GM19239 (cell line): ENCODE results near the gene TBC1D5.
"Not testable (repeated sequence)": the region's sequence is repeated elsewhere in the genome, so short reads cannot be mapped to it uniquely, and the experiment has no call there.

Experiments used
- DNase-seq: peaks from one replicate; pipeline ENCODE4 v3.0.0; 2011; ENCODE audit warnings: low spot score; ENCODE audit not compliant: insufficient read length
- FAIRE-seq: peaks from 2 replicates; lab custom pipeline; 2011; peaks lifted over from hg19 to GRCh38; lab: Jason Lieb, UNC

The TBC1D5 gene

GRCh38 chr3:17507480-17507879, 235.0 kb downstream of the TBC1D5 start:
- DNase-seq = no peak
- no peak for FAIRE-seq

DNA sequence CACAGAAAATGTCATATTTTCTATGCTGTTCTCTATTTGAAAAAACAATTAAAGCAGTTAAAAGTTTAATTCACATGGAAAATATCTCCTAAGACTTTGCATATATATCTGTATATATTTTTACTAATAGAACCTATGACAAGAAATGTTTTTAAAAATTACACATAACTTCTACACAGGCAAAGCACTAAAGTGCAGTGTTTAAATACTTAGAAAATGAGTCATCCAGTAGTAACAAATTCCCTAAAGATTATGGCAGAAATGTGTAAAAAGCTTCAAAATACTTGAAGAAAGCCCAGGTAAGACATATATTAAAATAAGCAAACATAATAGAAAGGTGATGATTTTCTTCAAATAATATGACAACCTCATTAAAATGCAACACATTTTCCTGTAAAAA, 236.6 kb downstream of the TBC1D5 start:
- DNase-seq (no peak), FAIRE-seq (no peak)

- DNase-seq = no peak
- FAIRE-seq = no peak
Measured at GRCh38 chr3:17501745-17502144, 240.7 kb downstream of the TBC1D5 start.

DNA sequence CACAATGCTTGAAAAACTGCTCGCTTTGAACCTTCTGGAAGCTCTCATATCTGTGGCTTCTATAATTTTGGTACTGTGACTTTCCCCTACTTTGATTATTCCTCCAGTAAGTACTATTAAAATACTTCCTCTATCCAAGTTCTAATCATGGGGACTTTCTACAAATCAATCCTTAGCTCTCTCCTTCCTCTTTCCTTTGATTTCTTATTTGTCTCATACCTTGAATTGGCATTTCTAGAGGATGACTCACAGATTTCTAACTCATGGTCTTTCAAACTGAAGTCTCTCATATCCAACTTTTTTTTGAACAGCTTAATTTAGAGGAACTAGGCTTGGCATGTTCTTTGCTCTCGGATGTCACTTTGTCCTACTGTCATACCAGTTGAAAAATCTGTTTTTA, 241.8 kb downstream of the TBC1D5 start:
- no peak for DNase-seq
- FAIRE-seq = no peak

GRCh38 chr3:17494117-17494809, 248.2 kb downstream of the TBC1D5 start:
- DNase-seq = no peak
- FAIRE-seq = no peak

DNA sequence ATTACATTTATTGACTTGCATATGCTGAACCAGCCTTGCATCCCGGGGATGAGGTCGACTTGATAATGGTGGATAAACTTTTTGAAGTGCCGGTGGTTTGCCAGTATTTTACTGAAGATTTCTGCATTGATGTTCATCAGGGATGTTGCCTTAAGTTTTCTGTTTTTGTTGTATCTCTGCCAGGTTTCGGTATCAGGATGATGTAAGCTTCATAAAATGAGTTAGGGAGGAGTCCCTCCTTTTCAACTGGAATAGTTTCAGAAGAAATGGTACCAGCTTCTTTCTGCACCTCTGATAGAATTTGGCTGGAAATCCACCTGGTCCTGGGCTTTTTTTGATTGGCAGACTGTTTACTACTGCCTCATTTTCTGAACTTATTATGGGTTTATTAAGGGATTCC, 250.8 kb downstream of the TBC1D5 start:
- DNase-seq (no peak), FAIRE-seq (no peak)

- not testable (repeated sequence) for DNase-seq, FAIRE-seq
Measured at GRCh38 chr3:17491190-17491589, 251.2 kb downstream of the TBC1D5 start.

- no peak for FAIRE-seq
- no peak for DNase-seq
Measured at GRCh38 chr3:17489139-17489538, 253.3 kb downstream of the TBC1D5 start.

GRCh38 chr3:17481116-17481515, 261.3 kb downstream of the TBC1D5 start:
- DNase-seq (no peak), FAIRE-seq (no peak)

- no peak for FAIRE-seq
- DNase-seq = no peak
Measured at GRCh38 chr3:17479681-17480405, 262.6 kb downstream of the TBC1D5 start.

DNA sequence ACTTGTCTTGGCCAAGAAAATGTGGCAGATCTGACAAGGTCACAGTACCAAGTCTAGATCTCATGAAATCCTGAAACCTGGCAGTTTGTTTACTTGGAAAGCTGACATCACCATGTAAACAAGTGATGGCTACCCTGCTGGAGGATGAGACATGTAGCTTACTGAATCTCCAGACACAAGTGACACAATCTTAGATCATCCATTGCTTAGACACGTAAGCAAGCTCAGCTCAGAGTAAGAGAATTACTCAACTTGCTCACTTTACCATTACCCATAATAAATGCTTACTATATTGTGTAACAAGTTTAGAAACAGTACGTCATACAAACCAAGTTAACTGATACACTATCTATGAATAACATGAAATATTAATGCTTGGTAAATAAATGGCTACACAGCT, 263.8 kb downstream of the TBC1D5 start:
- FAIRE-seq = no peak

DNA sequence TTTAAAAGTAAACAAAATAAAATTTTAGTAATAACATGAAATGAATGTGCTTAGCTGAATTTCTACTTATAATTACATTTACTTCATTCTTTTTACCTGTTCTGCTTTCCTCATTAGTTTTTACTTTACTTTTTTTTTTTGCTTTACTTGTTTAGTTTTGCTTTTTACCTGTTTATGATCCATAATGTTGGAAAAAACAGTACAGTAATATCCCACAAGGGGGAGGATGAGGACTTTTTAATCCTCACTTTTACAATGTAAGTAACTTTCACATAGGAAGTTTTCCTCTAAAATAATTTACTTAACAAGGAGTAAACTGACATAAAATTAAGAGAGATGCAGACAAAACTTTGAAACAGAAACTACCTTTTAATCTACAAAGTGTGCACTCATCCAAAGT, 268.7 kb downstream of the TBC1D5 start:
- DNase-seq (no peak), FAIRE-seq (no peak)

More for the DNA sequence above, 263.8 kb downstream of the TBC1D5 start:
- no peak for DNase-seq

GRCh38 chr3:17469954-17470353, 272.5 kb downstream of the TBC1D5 start:
- FAIRE-seq = no peak
- DNase-seq = no peak

GRCh38 chr3:17469520-17469919, 272.9 kb downstream of the TBC1D5 start:
- DNase-seq = no peak
- no peak for FAIRE-seq

DNA sequence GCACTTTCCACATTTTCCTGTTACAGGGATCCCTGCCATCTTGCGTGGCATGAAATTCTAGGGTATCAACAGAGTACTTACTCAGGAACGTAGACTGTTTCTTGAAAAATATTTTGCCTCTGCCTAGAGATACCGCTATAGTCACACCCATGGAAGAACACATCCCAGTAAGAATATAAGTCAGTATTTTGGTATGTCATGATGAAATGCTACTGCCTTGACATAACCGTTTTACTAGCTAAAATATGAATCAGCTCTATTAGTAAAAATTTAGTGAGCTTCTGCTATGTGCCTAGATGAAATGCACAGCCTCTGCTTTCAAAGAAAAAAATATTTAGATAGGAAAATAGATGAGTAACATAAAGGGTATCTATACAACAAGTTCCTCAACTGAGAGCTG, 276.4 kb downstream of the TBC1D5 start:
- FAIRE-seq (no peak), DNase-seq (no peak)

DNA sequence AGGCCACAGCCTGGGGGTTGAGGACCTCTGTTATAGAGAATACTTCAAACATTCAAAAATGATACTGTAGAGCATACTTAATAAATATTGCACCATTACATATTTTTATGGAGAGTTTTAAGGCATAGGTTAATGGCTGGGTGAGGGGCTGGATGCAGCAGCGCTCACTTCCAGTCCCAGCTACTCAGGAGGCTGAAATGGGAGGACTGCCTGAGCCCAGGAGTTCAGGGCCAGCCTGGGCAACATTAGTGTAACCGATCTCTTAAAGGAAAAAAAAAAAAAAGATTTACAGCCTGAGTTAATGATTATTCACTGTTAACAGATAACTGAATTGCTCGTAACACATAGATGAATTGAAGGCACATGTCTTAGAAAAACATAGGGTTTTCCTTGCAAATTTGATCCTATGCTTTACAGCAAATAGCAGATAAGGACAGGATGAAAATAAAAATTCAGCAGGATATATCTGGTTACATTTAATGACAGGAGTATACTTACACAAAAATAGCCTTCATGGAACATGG, 282.9 kb downstream of the TBC1D5 start:
- no peak for FAIRE-seq
- DNase-seq = no peak

GRCh38 chr3:17456650-17457049, 285.8 kb downstream of the TBC1D5 start:
- DNase-seq (no peak), FAIRE-seq (no peak)

DNA sequence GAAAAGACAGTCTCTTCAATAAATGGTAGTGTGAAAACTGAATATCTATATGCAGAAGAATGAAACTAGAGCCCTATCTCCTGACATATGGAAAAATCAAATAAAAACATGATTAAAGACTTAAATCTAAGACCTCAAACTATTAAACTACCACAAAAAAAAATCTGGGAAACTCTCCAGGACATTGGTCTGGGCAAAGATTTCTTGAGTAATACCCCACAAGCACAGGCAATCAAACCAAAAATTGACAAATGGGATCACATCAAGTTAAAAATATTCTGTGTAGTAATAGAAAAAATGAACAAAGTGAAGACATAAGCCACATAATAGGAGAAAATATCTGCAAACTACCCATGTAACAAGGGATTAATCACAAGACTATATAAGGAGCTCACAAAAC, 286.4 kb downstream of the TBC1D5 start:
- DNase-seq (no peak), FAIRE-seq (no peak)

GRCh38 chr3:17444865-17445264, 297.6 kb downstream of the TBC1D5 start:
- FAIRE-seq = no peak

DNA sequence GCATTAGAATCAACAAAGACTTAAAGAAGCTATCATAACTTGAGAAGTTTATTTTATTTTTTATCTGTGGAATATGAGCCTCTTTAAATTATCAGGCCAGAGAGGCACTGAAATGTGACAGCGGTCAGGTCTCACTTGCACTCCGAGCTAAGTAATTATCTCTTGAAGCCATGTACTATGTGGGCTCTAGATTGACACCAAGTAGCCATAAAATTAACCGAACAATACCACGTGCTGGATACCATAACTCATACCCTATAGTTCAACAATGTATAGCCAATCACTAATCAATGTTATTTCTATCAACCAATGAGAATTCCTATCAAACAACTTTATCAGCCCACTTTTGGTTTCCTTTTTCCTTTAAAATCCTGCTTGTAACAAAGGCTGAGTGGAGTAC, 299.3 kb downstream of the TBC1D5 start:
- no peak for FAIRE-seq

More at GRCh38 chr3:17444865-17445264, 297.6 kb downstream of the TBC1D5 start:
- no peak for DNase-seq

DNA sequence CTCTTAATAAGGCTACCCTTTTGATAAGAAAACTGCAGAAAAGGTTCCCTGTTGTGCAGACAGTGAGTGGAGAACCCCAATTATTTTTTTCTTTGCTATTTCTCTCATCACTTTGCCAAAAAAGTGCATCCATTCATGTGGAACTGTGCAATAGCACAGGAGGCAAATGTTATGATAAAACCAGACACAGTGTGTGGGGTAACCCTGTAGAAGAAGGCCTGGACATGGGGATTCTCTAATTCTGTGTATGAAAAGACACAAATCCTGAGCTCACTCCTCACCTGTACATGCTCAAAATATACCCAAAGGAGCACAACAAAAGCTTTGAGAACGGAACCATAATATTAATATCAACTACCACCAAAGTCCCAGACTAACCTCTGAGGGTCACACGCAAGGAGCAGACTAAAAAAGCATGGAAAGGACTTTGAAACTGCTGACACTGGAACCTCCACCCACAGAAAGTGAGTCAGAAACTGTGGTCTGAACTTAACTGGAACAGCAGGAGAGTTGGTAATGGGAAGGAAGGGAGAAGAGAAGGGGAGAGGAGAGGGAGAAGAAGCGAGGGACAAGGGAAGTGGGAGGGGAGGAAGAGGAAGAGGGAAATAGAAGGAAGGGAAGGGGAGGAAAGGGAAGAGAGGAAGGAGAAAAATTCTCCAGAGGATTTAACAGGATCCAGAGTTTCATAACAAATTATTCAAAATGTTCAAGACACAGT, 299.9 kb downstream of the TBC1D5 start:
- peak; percentile 45 for FAIRE-seq
- no peak for DNase-seq

More for the DNA sequence above, 299.3 kb downstream of the TBC1D5 start:
- DNase-seq = no peak
